GM18907 (cell line): ENCODE data around the gene GRAMD4.

Experiments
- ATAC-seq: cut with Tn5 transposase; IDR thresholded peaks from one replicate; pipeline ENCODE4 v1.9.1; 2021; ENCODE audit warnings: mild to moderate bottlenecking, moderate library complexity; ENCODE audit not compliant: unreplicated experiment

GRAMD4 gene

GRCh38 chr22:46653596-46653995 is 33.4 kb downstream of the GRAMD4 start:
- ATAC-seq: no peak

- no peak for ATAC-seq
Observed at GRCh38 chr22:46654426-46654825, 34.2 kb downstream of the GRAMD4 start.

- no peak for ATAC-seq
Observed at GRCh38 chr22:46654927-46655595, 34.9 kb downstream of the GRAMD4 start.

GRCh38 chr22:46655861-46656608 is 35.8 kb downstream of the GRAMD4 start:
- no peak for ATAC-seq

GRCh38 chr22:46656856-46657654 is 36.9 kb downstream of the GRAMD4 start:
- ATAC-seq: no peak

- no peak for ATAC-seq
Observed at GRCh38 chr22:46657655-46657953, 37.4 kb downstream of the GRAMD4 start.

GRCh38 chr22:46657996-46658947 is 38.1 kb downstream of the GRAMD4 start:
- no peak for ATAC-seq

GRCh38 chr22:46659059-46659790 is 39.0 kb downstream of the GRAMD4 start:
- no peak for ATAC-seq

- no peak for ATAC-seq
Observed at GRCh38 chr22:46659791-46660186, 39.6 kb downstream of the GRAMD4 start.

GRCh38 chr22:46660604-46661201 is 40.5 kb downstream of the GRAMD4 start:
- no peak for ATAC-seq

- no peak for ATAC-seq
Observed at GRCh38 chr22:46661221-46661851, 41.1 kb downstream of the GRAMD4 start.

- no peak for ATAC-seq
Observed at GRCh38 chr22:46662226-46662625, 42.0 kb downstream of the GRAMD4 start.

GRCh38 chr22:46663001-46663400 is 42.8 kb downstream of the GRAMD4 start:
- ATAC-seq: no peak

GRCh38 chr22:46663436-46664100 is 43.4 kb downstream of the GRAMD4 start:
- no peak for ATAC-seq

- no peak for ATAC-seq
Observed at GRCh38 chr22:46664301-46664855, 44.2 kb downstream of the GRAMD4 start.

GRCh38 chr22:46665151-46665695 is 45.0 kb downstream of the GRAMD4 start:
- no peak for ATAC-seq

- no peak for ATAC-seq
Observed at GRCh38 chr22:46665751-46666280, 45.6 kb downstream of the GRAMD4 start.
